Activated naive CD8-positive, alpha-beta T cell treated with anti-CD3 and anti-CD28 coated beads, Interleukin-2, amount 50 U/mL, for 24 hours (primary cell): Measurements from ENCODE around the gene GARNL3.

Experiments used
- ATAC-seq: fragments of 150-1000 bp; cut with Tn5 transposase; one replicate; pipeline ENCODE4 v1.10.0; 2021
- DNase-seq: peaks from one replicate; pipeline ENCODE4 v3.0.0; 2021
- H3K27ac Mint-ChIP-seq: one replicate; pipeline ENCODE4 v1.8.0; 2021; ENCODE audit warnings: mild to moderate bottlenecking, mixed read lengths
- H3K27me3 Mint-ChIP-seq: one replicate; pipeline ENCODE4 v1.8.0; 2021; ENCODE audit warnings: mixed read lengths
- H3K36me3 Mint-ChIP-seq: one replicate; pipeline ENCODE4 v1.8.0; 2021; ENCODE audit warnings: low read depth, mixed read lengths
- H3K4me1 Mint-ChIP-seq: one replicate; pipeline ENCODE4 v1.8.0; 2021; ENCODE audit warnings: mixed read lengths
- H3K4me3 Mint-ChIP-seq: one replicate; pipeline ENCODE4 v1.8.0; 2021; ENCODE audit warnings: mild to moderate bottlenecking, moderate library complexity, mixed read lengths
- H3K9me3 Mint-ChIP-seq: one replicate; pipeline ENCODE4 v1.8.0; 2021; ENCODE audit warnings: mixed read lengths

GARNL3 gene

GRCh38 chr9:127252410-127253318 is 11.9 kb upstream of the GARNL3 start:
- Mint-ChIP-seq H3K27me3 (peaks cover 18% of the 10 kb centered on the region), H3K9me3 (no peaks in the 10 kb centered on the region), H3K4me1 (no peaks in the 10 kb centered on the region), H3K36me3 (no peaks in the 10 kb centered on the region), H3K27ac (no peak overlapping the region), H3K4me3 (no peak overlapping the region)
- DNase-seq (no peak), ATAC-seq (no peak)

GRCh38 chr9:127253446-127253845 is 11.1 kb upstream of the GARNL3 start:
- no peaks in the 10 kb centered on the region for H3K9me3 Mint-ChIP-seq
- ATAC-seq = no peak
- H3K4me3 Mint-ChIP-seq = no peak overlapping the region
- H3K36me3 Mint-ChIP-seq = no peaks in the 10 kb centered on the region
- no peak for DNase-seq
- peaks cover 18% of the 10 kb centered on the region for H3K27me3 Mint-ChIP-seq
- H3K27ac Mint-ChIP-seq = no peak overlapping the region
- H3K4me1 Mint-ChIP-seq = no peaks in the 10 kb centered on the region

- no peak for DNase-seq
- Mint-ChIP-seq H3K27me3 (peaks cover 10% of the 10 kb centered on the region), H3K9me3 (no peaks in the 10 kb centered on the region), H3K4me3 (no peak overlapping the region), H3K36me3 (no peaks in the 10 kb centered on the region), H3K27ac (no peak overlapping the region), H3K4me1 (no peaks in the 10 kb centered on the region)
- no peak for ATAC-seq
Observed at GRCh38 chr9:127255692-127256091, 8.9 kb upstream of the GARNL3 start.

- Mint-ChIP-seq H3K36me3 (no peaks in the 10 kb centered on the region), H3K9me3 (no peaks in the 10 kb centered on the region), H3K4me3 (no peak overlapping the region), H3K4me1 (no peaks in the 10 kb centered on the region), H3K27me3 (peaks cover 10% of the 10 kb centered on the region), H3K27ac (no peak overlapping the region)
- DNase-seq (no peak), ATAC-seq (no peak)
Observed at GRCh38 chr9:127256324-127256723, 8.2 kb upstream of the GARNL3 start.

GRCh38 chr9:127258606-127259471 is 5.7 kb upstream of the GARNL3 start:
- Mint-ChIP-seq H3K36me3 (no peaks in the 10 kb centered on the region), H3K9me3 (no peaks in the 10 kb centered on the region), H3K4me3 (no peak overlapping the region), H3K27me3 (peaks cover 2% of the 10 kb centered on the region), H3K4me1 (no peaks in the 10 kb centered on the region), H3K27ac (no peak overlapping the region)
- DNase-seq = no peak
- ATAC-seq = no peak

- Mint-ChIP-seq H3K4me1 (no peaks in the 10 kb centered on the region), H3K9me3 (no peaks in the 10 kb centered on the region), H3K27me3 (no peaks in the 10 kb centered on the region), H3K4me3 (no peak overlapping the region), H3K36me3 (no peaks in the 10 kb centered on the region), H3K27ac (no peak overlapping the region)
- ATAC-seq (no peak), DNase-seq (no peak)
Observed at GRCh38 chr9:127262602-127263001, 2.0 kb upstream of the GARNL3 start.

GRCh38 chr9:127263237-127263636 is 1.3 kb upstream of the GARNL3 start:
- DNase-seq = no peak
- no peak for ATAC-seq
- H3K4me3 Mint-ChIP-seq = no peak overlapping the region
- no peaks in the 10 kb centered on the region for H3K36me3 Mint-ChIP-seq
- no peaks in the 10 kb centered on the region for H3K27me3 Mint-ChIP-seq
- H3K9me3 Mint-ChIP-seq = no peaks in the 10 kb centered on the region
- H3K27ac Mint-ChIP-seq = no peak overlapping the region
- no peaks in the 10 kb centered on the region for H3K4me1 Mint-ChIP-seq

GRCh38 chr9:127263664-127264063 is 910 bp upstream of the GARNL3 start:
- Mint-ChIP-seq H3K27me3 (no peaks in the 10 kb centered on the region), H3K4me1 (no peaks in the 10 kb centered on the region), H3K4me3 (no peak overlapping the region), H3K27ac (no peak overlapping the region), H3K9me3 (no peaks in the 10 kb centered on the region), H3K36me3 (no peaks in the 10 kb centered on the region)
- DNase-seq = no peak
- ATAC-seq = no peak

GRCh38 chr9:127267793-127268525 is 3.4 kb downstream of the GARNL3 start:
- Mint-ChIP-seq H3K9me3 (no peaks in the 10 kb centered on the region), H3K27ac (no peak overlapping the region), H3K4me1 (no peaks in the 10 kb centered on the region), H3K27me3 (peaks cover 2% of the 10 kb centered on the region), H3K36me3 (no peaks in the 10 kb centered on the region), H3K4me3 (no peak overlapping the region)
- ATAC-seq (no peak), DNase-seq (no peak)

GRCh38 chr9:127269449-127269848 is 4.9 kb downstream of the GARNL3 start:
- ATAC-seq = no peak

GRCh38 chr9:127273326-127273725 is 8.8 kb downstream of the GARNL3 start:
- peaks cover 14% of the 10 kb centered on the region for H3K27me3 Mint-ChIP-seq
- H3K4me1 Mint-ChIP-seq = peaks cover 10% of the 10 kb centered on the region
- H3K36me3 Mint-ChIP-seq = no peaks in the 10 kb centered on the region
- DNase-seq (no peak), ATAC-seq (no peak)
- no peak overlapping the region for H3K4me3 Mint-ChIP-seq
- no peak overlapping the region for H3K27ac Mint-ChIP-seq
- H3K9me3 Mint-ChIP-seq = no peaks in the 10 kb centered on the region

More at GRCh38 chr9:127269449-127269848, 4.9 kb downstream of the GARNL3 start:
- Mint-ChIP-seq H3K27ac (no peak overlapping the region), H3K4me3 (no peak overlapping the region), H3K27me3 (peaks cover 4% of the 10 kb centered on the region), H3K4me1 (no peaks in the 10 kb centered on the region), H3K36me3 (no peaks in the 10 kb centered on the region), H3K9me3 (no peaks in the 10 kb centered on the region)
- no peak for DNase-seq

GRCh38 chr9:127277099-127277498 is 12.5 kb downstream of the GARNL3 start:
- DNase-seq (no peak), ATAC-seq (no peak)
- H3K9me3 Mint-ChIP-seq = no peaks in the 10 kb centered on the region
- peaks cover 2% of the 10 kb centered on the region for H3K36me3 Mint-ChIP-seq
- H3K4me3 Mint-ChIP-seq = no peak overlapping the region
- H3K4me1 Mint-ChIP-seq = peaks cover 18% of the 10 kb centered on the region
- peaks cover 25% of the 10 kb centered on the region for H3K27me3 Mint-ChIP-seq
- no peak overlapping the region for H3K27ac Mint-ChIP-seq

- no peak overlapping the region for H3K4me3 Mint-ChIP-seq
- no peaks in the 10 kb centered on the region for H3K9me3 Mint-ChIP-seq
- peaks cover 2% of the 10 kb centered on the region for H3K36me3 Mint-ChIP-seq
Observed at GRCh38 chr9:127277770-127278169, 13.2 kb downstream of the GARNL3 start.

GRCh38 chr9:127278372-127278771 is 13.8 kb downstream of the GARNL3 start:
- Mint-ChIP-seq H3K4me3 (no peak overlapping the region), H3K27ac (no peak overlapping the region), H3K36me3 (peaks cover 2% of the 10 kb centered on the region), H3K4me1 (peaks cover 18% of the 10 kb centered on the region), H3K9me3 (no peaks in the 10 kb centered on the region), H3K27me3 (peaks cover 23% of the 10 kb centered on the region)
- ATAC-seq (no peak), DNase-seq (no peak)

More at GRCh38 chr9:127277770-127278169, 13.2 kb downstream of the GARNL3 start:
- DNase-seq (no peak), ATAC-seq (no peak)
- Mint-ChIP-seq H3K4me1 (peaks cover 18% of the 10 kb centered on the region), H3K27me3 (peaks cover 23% of the 10 kb centered on the region), H3K27ac (no peak overlapping the region)
